GM12878 (cell line): ENCODE data around the gene TXN2. TPM values are rescaled to one million over a fixed set of nuclear protein-coding genes. Genes with fewer than 3 reads are reported as not detected.
A peak's percentile ranks its signal among the peaks of the same experiment; 100 is the strongest.

Experiments used
- ATAC-seq: fragments of 200-7000 bp; cut with Tn5 transposase; 3 replicates; pipeline ENCODE4 v1.9.1; 2020; ENCODE audit warnings: mild to moderate bottlenecking, moderate library complexity
- Bru-seq: library from RNA; stranded (reverse); fragments of 400-500 nt; gene quantifications from one replicate; lab custom pipeline; 2021; lab: Mats Ljungman, UMichigan
- BruChase-seq, 2 experiments: library from RNA; stranded (reverse); fragments of 400-500 nt; gene quantifications; one replicate each; lab custom pipeline; 2021; lab: Mats Ljungman, UMichigan
- BruUV-seq: library from RNA; stranded (reverse); fragments of 400-500 nt; replicated peaks from 2 replicates; lab custom pipeline; 2021; lab: Mats Ljungman, UMichigan
- CTCF ChIA-PET: fragments of 300-600 bp; sonication (Branson Sonifier 250); formaldehyde crosslinking; extraction: SDS; loops from one replicate; lab custom pipeline; 2021; ENCODE audit warnings: inconsistent platforms; lab: Yijun Ruan, JAX
- POLR2A ChIA-PET: fragments of 350-600 bp; formaldehyde crosslinking; extraction: SDS; loops from one replicate; lab custom pipeline; 2021; ENCODE audit warnings: inconsistent platforms; lab: Charles Lee
- RAD21 ChIA-PET: fragments of 300-600 bp; sonication (Branson Sonifier 250); formaldehyde crosslinking; loops from one replicate; lab custom pipeline; 2023; ENCODE audit warnings: antibody characterized with exemption; ENCODE audit not compliant: unreplicated experiment; lab: Charles Lee
- SMC1A ChIA-PET: fragments of 300-600 bp; sonication (Branson Sonifier 250); formaldehyde crosslinking; loops from one replicate; lab custom pipeline; 2023; ENCODE audit not compliant: unreplicated experiment, uncharacterized antibody; lab: Charles Lee
- DNase-seq: peaks from one replicate; pipeline ENCODE4 v3.0.0-alpha.2; 2011; ENCODE audit warnings: low read depth, low spot score
- FAIRE-seq: peaks from 3 replicates; lab custom pipeline; 2011; peaks lifted over from hg19 to GRCh38; lab: Jason Lieb, UNC
- H2AFZ ChIP-seq: 2 replicates; pipeline ENCODE4 v1.6.0; 2011; ENCODE audit warnings: low read depth, low read length, control low read depth; ENCODE audit not compliant: control insufficient read depth
- H3K27ac ChIP-seq: 2 replicates; pipeline ENCODE4 v1.5.1; 2011; ENCODE audit warnings: control low read depth; ENCODE audit not compliant: control insufficient read depth, insufficient read depth
- H3K27me3 ChIP-seq, 2 experiments: replicated peaks in 1 of 2; 2 replicates each; pipeline versions ENCODE4 v1.6.0 to v1.6.1; 2011; ENCODE audit warnings: low read length in 1 of 2; ENCODE audit not compliant: control insufficient read depth in 2 of 2, insufficient read depth in 2 of 2
- H3K36me3 ChIP-seq, 2 experiments: 2 replicates each; pipeline ENCODE4 v1.5.1; 2011; ENCODE audit warnings: low read length in 1 of 2; ENCODE audit not compliant: control insufficient read depth in 2 of 2, insufficient read depth in 2 of 2
- H3K4me1 ChIP-seq: 2 replicates; pipeline ENCODE4 v1.6.1; 2011; ENCODE audit warnings: mild to moderate bottlenecking, low read length, moderate library complexity, mixed read lengths; ENCODE audit not compliant: control insufficient read depth, insufficient read depth
- H3K4me2 ChIP-seq: 2 replicates; pipeline ENCODE4 v1.6.0; 2011; ENCODE audit warnings: control low read depth; ENCODE audit not compliant: control insufficient read depth, insufficient read depth
- H3K4me3 ChIP-seq: fragments of 200-600 bp; sonication (generic); 2 replicates; pipeline ENCODE4 v1.5.1; 2016
- H3K79me2 ChIP-seq: 2 replicates; pipeline ENCODE4 v1.6.0; 2011; ENCODE audit warnings: low read length; ENCODE audit not compliant: control insufficient read depth, insufficient read depth
- H3K9ac ChIP-seq: 2 replicates; pipeline ENCODE4 v1.8.0; 2011; ENCODE audit warnings: low read length, control low read depth, mixed read lengths; ENCODE audit not compliant: control insufficient read depth, insufficient read depth
- H3K9me3 ChIP-seq: replicated peaks from 3 replicates; pipeline ENCODE4 v1.5.1; 2011; ENCODE audit warnings: mild to moderate bottlenecking, low read length; ENCODE audit not compliant: control insufficient read depth, insufficient read depth
- H4K20me1 ChIP-seq: 2 replicates; pipeline ENCODE4 v1.6.0; 2011; ENCODE audit not compliant: control insufficient read depth, insufficient read depth
- BACH1 ChIP-seq: fragments of 450-650 bp; IDR thresholded peaks from 2 replicates; pipeline ENCODE4 v1.6.1; 2017; ENCODE audit warnings: mild to moderate bottlenecking, borderline replicate concordance
- BHLHE40 ChIP-seq, 2 experiments: fragments of 450-650 bp in 1 of 2; IDR thresholded peaks; 2 replicates each; pipeline ENCODE4 v1.6.1; 2011 to 2017; ENCODE audit warnings: low read depth in 2 of 2, borderline replicate concordance in 1 of 2, improper control_type of control experiment in 1 of 2, low read length in 1 of 2, mild to moderate bottlenecking in 1 of 2
- CHD4 ChIP-seq: fragments of 200-600 bp; sonication (generic); IDR thresholded peaks from 2 replicates; pipeline ENCODE4 v1.6.1; 2016; ENCODE audit warnings: mild to moderate bottlenecking
- EED ChIP-seq: sonication (generic); IDR thresholded peaks from 2 replicates; pipeline ENCODE4 v1.6.1; 2016; ENCODE audit warnings: antibody characterized with exemption, low read depth
- HCFC1 ChIP-seq: fragments of 150-350 bp; IDR thresholded peaks from 2 replicates; pipeline ENCODE4 v1.6.1; 2014; ENCODE audit warnings: low read length
- MTA3 ChIP-seq: IDR thresholded peaks from 2 replicates; pipeline ENCODE4 v1.6.1; 2012; ENCODE audit warnings: low read length, inconsistent platforms, borderline replicate concordance
- MYB ChIP-seq: fragments of 150-350 bp; IDR thresholded peaks from 2 replicates; pipeline ENCODE4 v1.6.1; 2014; ENCODE audit warnings: mild to moderate bottlenecking, low read depth, low read length, borderline replicate concordance
- NBN ChIP-seq: fragments of 450-650 bp; IDR thresholded peaks from 2 replicates; pipeline ENCODE4 v1.6.1; 2016
- NFIC ChIP-seq: IDR thresholded peaks from 2 replicates; pipeline ENCODE4 v1.6.1; 2012; ENCODE audit warnings: low read depth, mild to moderate bottlenecking, inconsistent platforms, low read length, moderate library complexity
- POU2F2 ChIP-seq: IDR thresholded peaks from 3 replicates; pipeline ENCODE4 v1.6.1; 2011; ENCODE audit warnings: low read depth, mild to moderate bottlenecking, low read length, borderline replicate concordance
- SMAD5 ChIP-seq: IDR thresholded peaks from 2 replicates; pipeline ENCODE4 v1.6.1; 2016; ENCODE audit warnings: antibody characterized with exemption, low read depth
- SP1 ChIP-seq: IDR thresholded peaks from one replicate; pipeline ENCODE4 v1.6.1; 2011; ENCODE audit warnings: low read depth, low read length
- TCF3 ChIP-seq: IDR thresholded peaks from 2 replicates; pipeline ENCODE4 v1.6.1; 2012; ENCODE audit warnings: low read depth, mild to moderate bottlenecking, low read length, borderline replicate concordance; ENCODE audit not compliant: insufficient read depth
- WGBS: methylation state at CpG from one replicate; pipeline ENCODE4 v1.1.6; 2016; ENCODE audit warnings: low lambda C conversion rate; ENCODE audit not compliant: insufficient replicate concordance, insufficient coverage; ENCODE audit errors: missing lambda C conversion rate; 5-methylcytosine and 5-hydroxymethylcytosine counted together
- in situ Hi-C: fragments of 300-500 bp; cut with MboI; formaldehyde crosslinking; loops from 9 replicates; pipeline ENCODE4 v1.14.3; 2018; ENCODE audit warnings: mixed read lengths
- intact Hi-C: fragments of 100-400 bp; cut with micrococcal nuclease; formaldehyde crosslinking; loops from one replicate; pipeline ENCODE4 v1.14.2; 2022; ENCODE audit not compliant: unreplicated experiment
- long read RNA-seq, 2 experiments: library from polyadenylated mRNA; unstranded; transcript quantifications; one replicate each; pipeline ENCODE4 v2.0.0, GENCODE V29; 2019 to 2020
- polyA minus RNA-seq, 3 experiments: library from RNA; depleted of rRNA, polyadenylated mRNA; stranded (reverse); fragments of >200 nt; gene quantifications; 2 replicates each; pipeline ENCODE4 v1.2.3, GENCODE V29; 2011
- polyA plus RNA-seq, 11 experiments: library from polyadenylated mRNA; depleted of rRNA in 4 of 11; unstranded in 6 of 11; stranded (reverse) in 5 of 11; fragments of >200 nt; fragmentation: Nextera tagmentation in 4 of 11; fragmentation: Illumina TruSeq in 1 of 11; extraction: Ambion mirVana in 4 of 11; extraction: Trizol in 1 of 11; gene quantifications; 1 replicate in 1 of 11; 2 replicates in 10 of 11; pipeline versions ENCODE4 v1.2.1 to v1.2.3, GENCODE V29; 2011 to 2016; ENCODE audit warnings: inconsistent platforms in 2 of 11, missing spikeins in 2 of 11, low read depth in 1 of 11
- total RNA-seq, 4 experiments: library from RNA; depleted of rRNA in 3 of 4; stranded (reverse); fragments of >200 nt in 3 of 4; fragmentation: Illumina TruSeq in 1 of 4; extraction: Trizol in 1 of 4; gene quantifications; 2 replicates each; pipeline versions ENCODE4 v1.2.1 to v1.2.3, GENCODE V29; 2013 to 2021
- TF ChIP-seq, protein P1 (sequence below): fragments of 450-650 bp; IDR thresholded peaks from 2 replicates; pipeline ENCODE4 v1.6.1; 2017; ENCODE audit warnings: mild to moderate bottlenecking, low read depth, inconsistent platforms; ENCODE audit not compliant: poor library complexity, severe bottlenecking
- TF ChIP-seq, protein P2 (sequence below): IDR thresholded peaks from 2 replicates; pipeline ENCODE4 v1.6.1; 2012; ENCODE audit warnings: low read depth, low read length, improper control_type of control experiment

TXN2 gene
- total RNA-seq (2013; cell fraction: nucleolus; rRNA removed), result 7.3 and 8.2 TPM in 2 replicates
- total RNA-seq (2014; rRNA removed) (81.6 and 96.5 TPM in 2 replicates), total RNA-seq (2014; rRNA removed; fragmentation: Illumina TruSeq; extraction: Trizol) (70.2 and 70.4 TPM in 2 replicates), total RNA-seq (2021) (119 and 126 TPM in 2 replicates), polyA plus RNA-seq (2011; rRNA removed) (176 and 233 TPM in 2 replicates), polyA plus RNA-seq (2014; fragmentation: Illumina TruSeq; extraction: Trizol) (101 and 102 TPM in 2 replicates), polyA plus RNA-seq (2014; fragmentation: Nextera tagmentation; extraction: Ambion mirVana) (100 to 1,000 TPM; 330 to 350 TPM), polyA plus RNA-seq (2014; rRNA removed) (144 and 180 TPM in 2 replicates), polyA plus RNA-seq (2016; fragmentation: Nextera tagmentation; extraction: Ambion mirVana) (100 to 1,000 TPM; 221 to 285 TPM), polyA minus RNA-seq (2011; rRNA and poly(A)+ RNA removed) (180 and 183 TPM in 2 replicates), Bru-seq, nascent RNA (percentile 74 among the genes with signal in this experiment), BruChase-seq, experiment 1, labeled RNA remaining after a 6-hour chase (percentile 79 among the genes with signal in this experiment), BruChase-seq, experiment 2, labeled RNA remaining after a 2-hour chase (percentile 72 among the genes with signal in this experiment)
- 46.7 TPM for polyA plus RNA-seq (2011; ENCODE audit: low read depth)
- polyA plus RNA-seq (2011; cell fraction: cytosol; rRNA removed), result 244 and 280 TPM in 2 replicates
- polyA plus RNA-seq (2011; cell fraction: nucleus; rRNA removed), result 135 and 140 TPM in 2 replicates
- 139 and 155 TPM in 2 replicates for polyA plus RNA-seq (2012)
- polyA minus RNA-seq (2011; cell fraction: cytosol; rRNA and poly(A)+ RNA removed), result 34.3 and 55.5 TPM in 2 replicates
- polyA minus RNA-seq (2011; cell fraction: nucleus; rRNA and poly(A)+ RNA removed), result 20.3 and 27.4 TPM in 2 replicates
- long read RNA-seq, experiment 1, transcript TXN2-201 (4 exons, 1,736 nt), result major isoform, 148 of 216 reads
- long read RNA-seq, experiment 1, partial matches to known transcripts, result 33 of 216 reads
- long read RNA-seq, experiment 1, other reads (novel, unspliced or antisense), result 28 of 216 reads
- long read RNA-seq, experiment 2, transcript TXN2-201 (4 exons, 1,736 nt), result major isoform, 200 of 249 reads
- long read RNA-seq, experiment 2, transcript TXN2-204 (4 exons, 1,280 nt), result minor isoform, 5 of 249 reads
- long read RNA-seq, experiment 2, partial matches to known transcripts, result 23 of 249 reads
- long read RNA-seq, experiment 2, other reads (novel, unspliced or antisense), result 19 of 249 reads

DNA sequence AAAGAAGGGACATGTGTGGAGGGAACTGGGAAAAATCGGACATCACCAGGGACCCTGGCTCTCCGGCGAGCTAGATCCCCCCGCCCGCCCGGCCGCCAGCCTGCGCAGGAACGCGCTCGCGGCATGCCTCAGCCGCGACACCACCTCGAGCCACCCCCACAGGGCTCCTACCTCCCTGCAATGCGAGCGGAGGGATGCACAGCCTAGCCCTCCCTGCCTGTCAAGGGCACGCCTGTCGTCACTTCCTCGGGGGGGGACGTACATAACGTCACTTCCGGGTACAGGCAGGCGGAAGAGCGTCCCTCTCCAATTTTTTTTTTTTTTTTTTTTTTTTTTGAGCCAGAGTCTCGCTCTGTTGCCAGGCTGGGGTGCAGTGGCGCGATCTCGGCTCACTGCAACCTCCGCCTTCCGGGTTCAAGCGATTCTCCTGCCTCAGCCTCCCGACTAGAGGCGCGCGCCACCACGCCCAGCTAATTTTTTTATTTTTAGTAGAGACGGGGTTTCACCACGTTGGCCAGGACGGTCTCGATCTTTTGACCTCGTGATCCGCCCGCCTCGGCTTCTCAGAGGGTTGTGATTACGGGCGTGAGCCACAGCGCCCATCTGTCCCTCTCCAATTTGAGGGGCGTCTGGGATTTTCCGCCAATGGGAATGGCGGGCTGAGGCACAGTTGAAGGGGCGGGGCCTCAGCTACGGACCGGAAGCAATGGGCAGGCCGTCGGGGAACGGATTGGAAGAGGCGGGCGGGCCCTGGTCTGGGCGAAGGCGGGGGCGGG lies at the start of gene TXN2:
Gene TXN2 (minus strand): TSS at position 248 of the 776 bp plus-strand sequence. CDS start 803 bp downstream, outside the sequence.
- ChIA-PET CTCF (interaction anchor here (1.1 to 3.7 kb wide), 4 partner anchors 11 to 180 kb away, joined by 4 to 16 read pairs (median 8); no protein-coding TSS in a partner anchor), POLR2A (interaction anchor here (0.5 to 1.8 kb wide), 13 partner anchors 9 to 242 kb away, joined by 3 to 8 read pairs (median 4); partner anchors contain the start of genes APOL2 and FOXRED2), SMC1A (interaction anchor here (0.7 to 1.8 kb wide), 7 partner anchors 11 to 833 kb away, joined by 3 to 5 read pairs (median 4); partner anchors contain the start of genes FOXRED2 and MYH9), RAD21 (interaction anchor here (0.5 to 2.0 kb wide), 11 partner anchors 9 to 716 kb away, joined by 3 to 9 read pairs (median 4); partner anchors contain the start of genes APOL2 and EIF3D)
- intact Hi-C loops, result loop anchor here (2.0 to 10.0 kb wide), 2 partner anchors 29 to 287 kb away; no protein-coding TSS in a partner anchor
- H3K4me2 ChIP-seq, result peak within 1 kb of the TSS; percentile 85
- FAIRE-seq (peak; percentile 62), ATAC-seq (peak; percentile 94), DNase-seq (peak; percentile 82)
- peaks cover 12% of the 10 kb centered on the region for H3K79me2 ChIP-seq
- peak within 1 kb of the TSS; percentile 46 for H2AFZ ChIP-seq
- H3K4me1 ChIP-seq, result peaks cover 6% of the 10 kb centered on the region
- H3K4me3 ChIP-seq, result peak within 1 kb of the TSS; percentile 96
- in situ Hi-C loops, result no loop called here
- no peaks in the 10 kb centered on the region for H3K27me3 ChIP-seq
- peak within 1 kb of the TSS; percentile 70 for H3K9ac ChIP-seq
- peaks cover 4 to 9% of the 10 kb centered on the region in 2 experiments; a peak in 3 of 4 replicates for H3K36me3 ChIP-seq
- peak within 1 kb of the TSS; percentile 95 for H3K27ac ChIP-seq
- H4K20me1 ChIP-seq, result no peaks in the 10 kb centered on the region
- H3K9me3 ChIP-seq, result no peaks in the 10 kb centered on the region
- 1% methylated on average over 55 of the region's 62 CpGs for WGBS
- BruUV-seq, result no TSS peak
- TF ChIP-seq EED (peak; percentile 61; the same call in 1 of the 2 replicates), MTA3 (no peak), MYB (no peak), CHD4 (no peak), SMAD5 (peak; percentile 63; the same call in 1 of the 2 replicates), NBN (peak; percentile 99), POU2F2 (peak; percentile 84), BHLHE40 (IDR thresholded peaks at IDR 0.05; ENCODE audit: borderline replicate concordance in 1 of 2, low read depth in 2 of 2, low read length in 1 of 2) (peak; percentile 12 to 49; a peak in 2 of 4 replicates), SP1 (peak; percentile 9), HCFC1 (no peak; the same call in 1 of the 2 replicates), NFIC (0 out of 2 replicates have a peak, but pooled peaks have one; percentile 24), BACH1 (peak; percentile 56; the same call in 1 of the 2 replicates), TCF3 (0 out of 2 replicates have a peak, but pooled peaks have one; percentile 51)
- TF ChIP-seq, protein P1, sequence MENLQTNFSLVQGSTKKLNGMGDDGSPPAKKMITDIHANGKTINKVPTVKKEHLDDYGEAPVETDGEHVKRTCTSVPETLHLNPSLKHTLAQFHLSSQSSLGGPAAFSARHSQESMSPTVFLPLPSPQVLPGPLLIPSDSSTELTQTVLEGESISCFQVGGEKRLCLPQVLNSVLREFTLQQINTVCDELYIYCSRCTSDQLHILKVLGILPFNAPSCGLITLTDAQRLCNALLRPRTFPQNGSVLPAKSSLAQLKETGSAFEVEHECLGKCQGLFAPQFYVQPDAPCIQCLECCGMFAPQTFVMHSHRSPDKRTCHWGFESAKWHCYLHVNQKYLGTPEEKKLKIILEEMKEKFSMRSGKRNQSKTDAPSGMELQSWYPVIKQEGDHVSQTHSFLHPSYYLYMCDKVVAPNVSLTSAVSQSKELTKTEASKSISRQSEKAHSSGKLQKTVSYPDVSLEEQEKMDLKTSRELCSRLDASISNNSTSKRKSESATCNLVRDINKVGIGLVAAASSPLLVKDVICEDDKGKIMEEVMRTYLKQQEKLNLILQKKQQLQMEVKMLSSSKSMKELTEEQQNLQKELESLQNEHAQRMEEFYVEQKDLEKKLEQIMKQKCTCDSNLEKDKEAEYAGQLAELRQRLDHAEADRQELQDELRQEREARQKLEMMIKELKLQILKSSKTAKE, result no peak
- TF ChIP-seq, protein P2, sequence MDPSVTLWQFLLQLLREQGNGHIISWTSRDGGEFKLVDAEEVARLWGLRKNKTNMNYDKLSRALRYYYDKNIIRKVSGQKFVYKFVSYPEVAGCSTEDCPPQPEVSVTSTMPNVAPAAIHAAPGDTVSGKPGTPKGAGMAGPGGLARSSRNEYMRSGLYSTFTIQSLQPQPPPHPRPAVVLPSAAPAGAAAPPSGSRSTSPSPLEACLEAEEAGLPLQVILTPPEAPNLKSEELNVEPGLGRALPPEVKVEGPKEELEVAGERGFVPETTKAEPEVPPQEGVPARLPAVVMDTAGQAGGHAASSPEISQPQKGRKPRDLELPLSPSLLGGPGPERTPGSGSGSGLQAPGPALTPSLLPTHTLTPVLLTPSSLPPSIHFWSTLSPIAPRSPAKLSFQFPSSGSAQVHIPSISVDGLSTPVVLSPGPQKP, result peak; percentile 71
